Cardiac septum (tissue), 1 donor: ENCODE measurements around the gene ADCY2. TPM values are rescaled to one million over a fixed set of nuclear protein-coding genes. Genes with fewer than 3 reads are reported as not detected.
A peak's percentile ranks its signal among the peaks of the same experiment; 100 is the strongest.

ENCODE experiments used
- DNase-seq: peaks from one replicate; pipeline ENCODE4 v3.0.0-alpha.2; 2020; ENCODE audit warnings: low spot score
- intact Hi-C: fragments of 100-400 bp; cut with DNase I; formaldehyde crosslinking; loops from one replicate; pipeline ENCODE4 v1.14.0; 2022
- total RNA-seq: library from RNA; stranded (reverse); fragmentation: NEBNext Ultra II Directional; extraction: Animal tissue kit (Norgen Biotek cat#: 25700); gene quantifications from one replicate; pipeline ENCODE4 v1.2.1, GENCODE V29; 2021
- donor health status: DM: no; HTN: no; CAD: no.

The ADCY2 gene
- total RNA-seq, 1 donor from 2014 or later: 0.54 TPM

GRCh38 chr5:7753596-7753995 is 357.7 kb downstream of the ADCY2 start:
- intact Hi-C loops: no loop called here
- DNase-seq: no peak

GRCh38 chr5:7754490-7754889 is 358.6 kb downstream of the ADCY2 start:
- intact Hi-C loops: no loop called here
- DNase-seq: no peak

- DNase-seq: no peak
- intact Hi-C loops: no loop called here
These were observed 359.2 kb downstream of the ADCY2 start for GRCh38 chr5:7754997-7755596.

GRCh38 chr5:7755958-7756357 is 360.0 kb downstream of the ADCY2 start:
- intact Hi-C loops: no loop called here
- DNase-seq: no peak

- intact Hi-C loops: no loop called here
- no peak for DNase-seq
These were observed 360.5 kb downstream of the ADCY2 start for GRCh38 chr5:7756453-7756852.

GRCh38 chr5:7759257-7759871 is 363.4 kb downstream of the ADCY2 start:
- DNase-seq: no peak
- intact Hi-C loops: no loop called here

- DNase-seq: no peak
- intact Hi-C loops: no loop called here
These were observed 364.1 kb downstream of the ADCY2 start for GRCh38 chr5:7759951-7760580.

GRCh38 chr5:7762267-7762666 is 366.3 kb downstream of the ADCY2 start:
- no peak for DNase-seq
- intact Hi-C loops: no loop called here

- no peak for DNase-seq
- intact Hi-C loops: no loop called here
These were observed 367.7 kb downstream of the ADCY2 start for GRCh38 chr5:7763621-7764072.

- DNase-seq: no peak
- intact Hi-C loops: no loop called here
These were observed 368.5 kb downstream of the ADCY2 start for GRCh38 chr5:7764452-7764851.

- intact Hi-C loops: no loop called here
- DNase-seq: no peak
These were observed 374.5 kb downstream of the ADCY2 start for GRCh38 chr5:7770436-7770835.

GRCh38 chr5:7772141-7772540 is 376.2 kb downstream of the ADCY2 start:
- intact Hi-C loops: no loop called here
- no peak for DNase-seq

- intact Hi-C loops: no loop called here
- no peak for DNase-seq
These were observed 377.2 kb downstream of the ADCY2 start for GRCh38 chr5:7773178-7773577.

GRCh38 chr5:7776442-7776841 is 380.5 kb downstream of the ADCY2 start:
- DNase-seq: no peak
- intact Hi-C loops: no loop called here

- DNase-seq: peak; percentile 29
- intact Hi-C loops: no loop called here
These were observed 383.4 kb downstream of the ADCY2 start for GRCh38 chr5:7779019-7780005.

GRCh38 chr5:7781899-7782298 is 386.0 kb downstream of the ADCY2 start:
- no peak for DNase-seq

GRCh38 chr5:7784683-7785380 is 388.9 kb downstream of the ADCY2 start:
- intact Hi-C loops: no loop called here
- DNase-seq: no peak

More at GRCh38 chr5:7781899-7782298, 386.0 kb downstream of the ADCY2 start:
- intact Hi-C loops: no loop called here

GRCh38 chr5:7787770-7788169 is 391.8 kb downstream of the ADCY2 start:
- intact Hi-C loops: no loop called here
- no peak for DNase-seq

- intact Hi-C loops: no loop called here
- no peak for DNase-seq
These were observed 393.6 kb downstream of the ADCY2 start for GRCh38 chr5:7789567-7789966.
